HCT116 (cell line): ENCODE results near the gene HMCN1. TPM values are rescaled to one million over a fixed set of nuclear protein-coding genes. Genes with fewer than 3 reads are reported as not detected.

Experiments
- ATAC-seq: fragments of 200-7000 bp; cut with Tn5 transposase; 2 replicates; pipeline ENCODE4 v1.9.1; 2020; ENCODE audit warnings: mild to moderate bottlenecking, moderate library complexity
- BruUV-seq: library from RNA; stranded (reverse); fragments of 400-500 nt; replicated peaks from 2 replicates; lab custom pipeline; 2021; lab: Mats Ljungman, UMichigan
- CTCF ChIA-PET: fragments of 300-600 bp; sonication (Branson Sonifier 250); formaldehyde crosslinking; loops from one replicate; lab custom pipeline; 2021; ENCODE audit warnings: antibody characterized with exemption; lab: Charles Lee
- POLR2A ChIA-PET: fragments of 300-600, 350-600 bp; sonication (Branson Sonifier 250); formaldehyde crosslinking; loops from one replicate; lab custom pipeline; 2021; ENCODE audit warnings: antibody characterized with exemption; lab: Charles Lee
- RAD21 ChIA-PET, 2 experiments: fragments of 300-600 bp; sonication (Branson Sonifier 250); formaldehyde crosslinking; loops; one replicate each; lab custom pipeline; 2023; ENCODE audit warnings: low total read pairs in 2 of 2; ENCODE audit not compliant: uncharacterized antibody in 2 of 2, unreplicated experiment in 2 of 2, low non-redundant PET in 1 of 2; lab: Charles Lee
- DNase-seq: peaks from one replicate; pipeline ENCODE4 v3.0.0-alpha.2; 2010; ENCODE audit warnings: low read depth, low spot score
- H2AFZ ChIP-seq: fragments of 200-600 bp; shearing (Covaris generic), sonication (generic); 2 replicates; pipeline ENCODE4 v1.6.1; 2017; ENCODE audit warnings: low read depth, mixed run types, mixed read lengths, antibody characterized with exemption, low read length; ENCODE audit not compliant: poor library complexity, severe bottlenecking
- H3K27ac ChIP-seq: 2 replicates; pipeline ENCODE4 v1.5.1; 2012; ENCODE audit warnings: low read depth, low read length
- H3K27me3 ChIP-seq: fragments of 200-600 bp; sonication (generic); 2 replicates; pipeline ENCODE4 v1.6.1; 2016; ENCODE audit warnings: mixed run types, low read length, mixed read lengths; ENCODE audit not compliant: insufficient read depth
- H3K36me3 ChIP-seq, 2 experiments: fragments of 200-500 bp in 1 of 2; fragments of 200-600 bp in 1 of 2; sonication (Bioruptor generic) in 1 of 2; sonication (generic) in 1 of 2; 2 replicates each; pipeline versions ENCODE4 v1.5.1 to v1.6.1; 2014 to 2016; ENCODE audit warnings: low read length in 2 of 2, inconsistent platforms in 1 of 2, mixed read lengths in 1 of 2, mixed run types in 1 of 2; ENCODE audit not compliant: insufficient read depth in 2 of 2, control insufficient read depth in 1 of 2
- H3K4me1 ChIP-seq, 2 experiments: fragments of 200-600 bp in 1 of 2; sonication (generic) in 1 of 2; 2 replicates each; pipeline versions ENCODE4 v1.5.1 to v1.6.1; 2012 to 2017; ENCODE audit warnings: low read length in 2 of 2, inconsistent platforms in 1 of 2, mild to moderate bottlenecking in 1 of 2, mixed read lengths in 1 of 2, mixed run types in 1 of 2, moderate library complexity in 1 of 2; ENCODE audit not compliant: insufficient read depth in 2 of 2, control insufficient read depth in 1 of 2
- H3K4me2 ChIP-seq: fragments of 200-600 bp; sonication (generic); 2 replicates; pipeline ENCODE4 v1.6.1; 2017; ENCODE audit warnings: mixed run types, low read length, mixed read lengths
- H3K4me3 ChIP-seq, 2 experiments: fragments of 200-600 bp in 1 of 2; sonication (generic) in 1 of 2; replicated peaks in 1 of 2; 2 replicates each; pipeline ENCODE4 v1.5.1; 2011 to 2016; ENCODE audit warnings: low read length in 2 of 2, control low read depth in 1 of 2, low read depth in 1 of 2, mild to moderate bottlenecking in 1 of 2, mixed read lengths in 1 of 2, mixed run types in 1 of 2
- H3K79me2 ChIP-seq: fragments of 200-600 bp; sonication (generic); 2 replicates; pipeline ENCODE4 v1.6.1; 2017; ENCODE audit warnings: mild to moderate bottlenecking, mixed run types, low read length, moderate library complexity, mixed read lengths; ENCODE audit not compliant: insufficient read depth
- H3K9ac ChIP-seq: fragments of 200-600 bp; sonication (generic); 2 replicates; pipeline ENCODE4 v1.6.1; 2016; ENCODE audit warnings: low read length, mixed read lengths
- H3K9me2 ChIP-seq: fragments of 200-600 bp; sonication (generic), shearing (Covaris generic); 2 replicates; pipeline ENCODE4 v1.6.1; 2017; ENCODE audit warnings: mixed run types, mild to moderate bottlenecking, moderate library complexity; ENCODE audit not compliant: insufficient read depth
- H3K9me3 ChIP-seq, 2 experiments: fragments of 200-500 bp in 1 of 2; fragments of 200-600 bp in 1 of 2; sonication (Bioruptor generic) in 1 of 2; sonication (generic) in 1 of 2; 2 replicates each; pipeline ENCODE4 v1.6.1; 2014 to 2017; ENCODE audit warnings: low read length in 2 of 2, mixed read lengths in 2 of 2, inconsistent platforms in 1 of 2, low read depth in 1 of 2, mild to moderate bottlenecking in 1 of 2, mixed run types in 1 of 2, moderate library complexity in 1 of 2; ENCODE audit not compliant: control insufficient read depth in 1 of 2, insufficient read depth in 1 of 2
- H4K20me1 ChIP-seq: fragments of 200-600 bp; sonication (generic), shearing (Covaris generic); 2 replicates; pipeline ENCODE4 v1.6.1; 2017; ENCODE audit warnings: mixed run types, mild to moderate bottlenecking, moderate library complexity; ENCODE audit not compliant: insufficient read depth
- CTCF ChIP-seq, 3 experiments: fragments of 200-600 bp in 1 of 3; sonication (generic) in 1 of 3; IDR thresholded peaks in 2 of 3; conservative IDR thresholded peaks in 1 of 3; 2 replicates each; pipeline ENCODE4 v1.5.1; 2012 to 2017; ENCODE audit warnings: low read depth in 2 of 3, low read length in 2 of 3, antibody characterized with exemption in 1 of 3, borderline replicate concordance in 1 of 3, control low read depth in 1 of 3, mild to moderate bottlenecking in 1 of 3, mixed read lengths in 1 of 3, mixed run types in 1 of 3, moderate library complexity in 1 of 3; ENCODE audit not compliant: insufficient read depth in 1 of 3
- JUND ChIP-seq: IDR thresholded peaks from 2 replicates; pipeline ENCODE4 v1.6.1; 2012
- MAX ChIP-seq: IDR thresholded peaks from 2 replicates; pipeline ENCODE4 v1.6.1; 2012
- RAD21 ChIP-seq: IDR thresholded peaks from 2 replicates; pipeline ENCODE4 v1.6.1; 2012; ENCODE audit warnings: low read depth, mild to moderate bottlenecking
- SP1 ChIP-seq: IDR thresholded peaks from 2 replicates; pipeline ENCODE4 v1.6.1; 2012; ENCODE audit warnings: low read depth
- ZBTB33 ChIP-seq: IDR thresholded peaks from 2 replicates; pipeline ENCODE4 v1.6.1; 2011; ENCODE audit warnings: mild to moderate bottlenecking, low read length, moderate library complexity; ENCODE audit not compliant: insufficient replicate concordance; ENCODE audit errors: extremely low read depth
- ZFX ChIP-seq: fragments of 450-650 bp; IDR thresholded peaks from 2 replicates; pipeline ENCODE4 v1.6.1; 2017
- intact Hi-C: fragments of 100-400 bp; cut with micrococcal nuclease; formaldehyde crosslinking; loops from 2 replicates; pipeline ENCODE4 v1.10.0; 2022
- total RNA-seq: library from RNA; stranded (reverse); gene quantifications from one replicate; pipeline ENCODE4 v1.2.1, GENCODE V29; 2021; ENCODE audit not compliant: unreplicated experiment

Gene HMCN1
- total RNA-seq, 1 experiment from 2014 or later = 0.59 TPM

GRCh38 chr1:186046437-186047211 is 312.4 kb downstream of the HMCN1 start:
- ATAC-seq (no peak), DNase-seq (no peak)
- no peaks in the 10 kb centered on the region for H4K20me1 ChIP-seq
- H3K4me3 ChIP-seq = no peak overlapping the region
- H3K9me2 ChIP-seq = no peaks in the 10 kb centered on the region
- no peaks in the 10 kb centered on the region for H3K79me2 ChIP-seq
- H3K27ac ChIP-seq = no peak overlapping the region
- H3K4me2 ChIP-seq = no peak overlapping the region
- no peaks in the 10 kb centered on the region for H3K9me3 ChIP-seq
- RAD21 ChIA-PET = no interaction called here
- intact Hi-C loops = no loop called here
- TF ChIP-seq ZBTB33 (no peak), RAD21 (no peak), ZFX (no peak), SP1 (no peak), JUND (no peak), CTCF (IDR thresholded peaks at IDR 0.05 in 2 of 3, conservative IDR thresholded peaks at IDR 0.05 in 1 of 3; ENCODE audit: borderline replicate concordance in 1 of 3, insufficient read depth in 1 of 3, low read depth in 2 of 3, low read length in 2 of 3) (no peak), MAX (no peak)
- H3K9ac ChIP-seq = no peak overlapping the region
- CTCF ChIA-PET = no interaction called here
- no peak overlapping the region for H2AFZ ChIP-seq
- POLR2A ChIA-PET = no interaction called here
- no TSS peak for BruUV-seq
- no peaks in the 10 kb centered on the region for H3K4me1 ChIP-seq
- H3K27me3 ChIP-seq = no peaks in the 10 kb centered on the region
- H3K36me3 ChIP-seq = no peaks in the 10 kb centered on the region
